KOPT-K1 (cell line): Measurements from ENCODE around the gene LIX1L.

Source experiments
- H3K27ac ChIP-seq: fragments of 200-600 bp; sonication (generic); 2 replicates; pipeline ENCODE4 v1.5.1; 2016; ENCODE audit warnings: antibody characterized with exemption, mild to moderate bottlenecking, low read depth, low read length; ENCODE audit not compliant: poor library complexity, severe bottlenecking
- H3K36me3 ChIP-seq: fragments of 200-600 bp; sonication (generic); 2 replicates; pipeline ENCODE4 v1.5.1; 2017; ENCODE audit warnings: antibody characterized with exemption, mild to moderate bottlenecking, low read length, moderate library complexity; ENCODE audit not compliant: insufficient read depth
- H3K9me3 ChIP-seq: fragments of 200-600 bp; sonication (generic); 2 replicates; pipeline ENCODE4 v1.5.1; 2017; ENCODE audit warnings: antibody characterized with exemption, low read length, mild to moderate bottlenecking; ENCODE audit not compliant: insufficient read depth, poor library complexity, severe bottlenecking

The LIX1L gene

GRCh38 chr1:145917595-145917994, 40.2 kb downstream of the LIX1L start:
- Histone ChIP-seq H3K9me3 (no peaks in the 10 kb centered on the region), H3K36me3 (peaks cover 41% of the 10 kb centered on the region), H3K27ac (peak overlapping the region; percentile 75)

- no peak overlapping the region for H3K27ac ChIP-seq
- H3K9me3 ChIP-seq: no peaks in the 10 kb centered on the region
- peaks cover 45% of the 10 kb centered on the region for H3K36me3 ChIP-seq
These were observed 41.1 kb downstream of the LIX1L start for GRCh38 chr1:145916745-145917144.

- H3K36me3 ChIP-seq: peaks cover 58% of the 10 kb centered on the region
- H3K9me3 ChIP-seq: no peaks in the 10 kb centered on the region
- H3K27ac ChIP-seq: no peak overlapping the region
These were observed 45.6 kb downstream of the LIX1L start for GRCh38 chr1:145912128-145912641.

GRCh38 chr1:145908653-145909052, 49.2 kb downstream of the LIX1L start:
- H3K27ac ChIP-seq: no peak overlapping the region
- H3K36me3 ChIP-seq: peaks cover 29% of the 10 kb centered on the region
- H3K9me3 ChIP-seq: no peaks in the 10 kb centered on the region

GRCh38 chr1:145906954-145907753, 50.7 kb downstream of the LIX1L start:
- peaks cover 16% of the 10 kb centered on the region for H3K36me3 ChIP-seq
- no peaks in the 10 kb centered on the region for H3K9me3 ChIP-seq
- H3K27ac ChIP-seq: no peak overlapping the region

GRCh38 chr1:145901312-145902021, 56.4 kb downstream of the LIX1L start:
- Histone ChIP-seq H3K27ac (no peak overlapping the region), H3K9me3 (no peaks in the 10 kb centered on the region), H3K36me3 (no peaks in the 10 kb centered on the region)

- Histone ChIP-seq H3K9me3 (no peaks in the 10 kb centered on the region), H3K27ac (no peak overlapping the region), H3K36me3 (no peaks in the 10 kb centered on the region)
These were observed 59.1 kb downstream of the LIX1L start for GRCh38 chr1:145898756-145899155.

- Histone ChIP-seq H3K27ac (no peak overlapping the region), H3K36me3 (no peaks in the 10 kb centered on the region), H3K9me3 (no peaks in the 10 kb centered on the region)
These were observed 59.8 kb downstream of the LIX1L start for GRCh38 chr1:145897969-145898368.

- Histone ChIP-seq H3K9me3 (no peaks in the 10 kb centered on the region), H3K36me3 (no peaks in the 10 kb centered on the region), H3K27ac (no peak overlapping the region)
These were observed 62.3 kb downstream of the LIX1L start for GRCh38 chr1:145895471-145895870.

- Histone ChIP-seq H3K27ac (no peak overlapping the region), H3K36me3 (no peaks in the 10 kb centered on the region), H3K9me3 (no peaks in the 10 kb centered on the region)
These were observed 64.3 kb downstream of the LIX1L start for GRCh38 chr1:145893306-145894055.

GRCh38 chr1:145892486-145893087, 65.2 kb downstream of the LIX1L start:
- no peaks in the 10 kb centered on the region for H3K9me3 ChIP-seq
- H3K36me3 ChIP-seq: no peaks in the 10 kb centered on the region
- no peak overlapping the region for H3K27ac ChIP-seq

- no peaks in the 10 kb centered on the region for H3K36me3 ChIP-seq
- no peaks in the 10 kb centered on the region for H3K9me3 ChIP-seq
- H3K27ac ChIP-seq: no peak overlapping the region
These were observed 66.0 kb downstream of the LIX1L start for GRCh38 chr1:145891587-145892485.

GRCh38 chr1:145891143-145891542, 66.7 kb downstream of the LIX1L start:
- Histone ChIP-seq H3K36me3 (no peaks in the 10 kb centered on the region), H3K27ac (no peak overlapping the region), H3K9me3 (no peaks in the 10 kb centered on the region)

GRCh38 chr1:145889722-145890121, 68.1 kb downstream of the LIX1L start:
- Histone ChIP-seq H3K36me3 (no peaks in the 10 kb centered on the region), H3K27ac (no peak overlapping the region), H3K9me3 (no peaks in the 10 kb centered on the region)
